Liver (tissue), 9 donors: ENCODE data around the gene UBXN6. TPM values are rescaled to one million over a fixed set of nuclear protein-coding genes. Genes with fewer than 3 reads are reported as not detected.

Experiments
- DNase-seq: peaks from one replicate; pipeline ENCODE4 v3.0.0-alpha.2; 2017; ENCODE audit warnings: low spot score
- H3K27ac ChIP-seq, 2 donors: one replicate each; pipeline ENCODE4 v1.7.0; 2013; ENCODE audit warnings: inconsistent platforms in 2 of 2, low read length in 2 of 2, control low read depth in 1 of 2, low read depth in 1 of 2, mild to moderate bottlenecking in 1 of 2
- H3K27me3 ChIP-seq, 4 donors: one replicate each; pipeline versions ENCODE4 v1.6.1 to v1.7.0; 2013; ENCODE audit warnings: low read length in 3 of 4, inconsistent platforms in 1 of 4, mild to moderate bottlenecking in 1 of 4, moderate library complexity in 1 of 4; ENCODE audit not compliant: control insufficient read depth in 4 of 4, insufficient read depth in 4 of 4
- H3K36me3 ChIP-seq, 4 donors: one replicate each; pipeline versions ENCODE4 v1.6.1 to v1.7.0; 2013; ENCODE audit warnings: low read length in 3 of 4, mild to moderate bottlenecking in 3 of 4, low read depth in 1 of 4, moderate library complexity in 1 of 4; ENCODE audit not compliant: control insufficient read depth in 4 of 4, insufficient read depth in 3 of 4
- H3K4me1 ChIP-seq, 4 donors: one replicate each; pipeline versions ENCODE4 v1.6.1 to v1.7.0; 2013; ENCODE audit warnings: low read length in 3 of 4, mild to moderate bottlenecking in 3 of 4, moderate library complexity in 1 of 4; ENCODE audit not compliant: control insufficient read depth in 4 of 4, insufficient read depth in 4 of 4
- H3K4me3 ChIP-seq, 3 donors: one replicate each; pipeline versions ENCODE4 v1.6.1 to v1.7.0; 2013; ENCODE audit warnings: low read length in 3 of 3, control low read depth in 1 of 3, low read depth in 1 of 3, mild to moderate bottlenecking in 1 of 3
- H3K9ac ChIP-seq, 2 donors: one replicate each; pipeline ENCODE4 v1.7.0; 2013; ENCODE audit warnings: low read length in 2 of 2, mild to moderate bottlenecking in 2 of 2, moderate library complexity in 2 of 2, control low read depth in 1 of 2, low read depth in 1 of 2
- H3K9me3 ChIP-seq, 4 donors: one replicate each; pipeline versions ENCODE4 v1.6.1 to v1.7.0; 2013; ENCODE audit warnings: low read length in 3 of 4; ENCODE audit not compliant: control insufficient read depth in 4 of 4
- ATF3 ChIP-seq: IDR thresholded peaks from 2 replicates; pipeline ENCODE4 v1.6.1; 2016; ENCODE audit warnings: antibody characterized with exemption
- EGR1 ChIP-seq, 2 donors: IDR thresholded peaks; 2 replicates each; pipeline ENCODE4 v1.6.1; 2016 to 2018; ENCODE audit warnings: antibody characterized with exemption in 2 of 2, low read depth in 2 of 2
- FOXA1 ChIP-seq: IDR thresholded peaks from 2 replicates; pipeline ENCODE4 v1.6.1; 2016; ENCODE audit warnings: antibody characterized with exemption
- FOXA2 ChIP-seq: IDR thresholded peaks from 2 replicates; pipeline ENCODE4 v1.6.1; 2016; ENCODE audit warnings: antibody characterized with exemption
- GABPA ChIP-seq, 2 donors: IDR thresholded peaks in 1 of 2; conservative IDR thresholded peaks in 1 of 2; 2 replicates each; pipeline ENCODE4 v1.6.1; 2016; ENCODE audit warnings: antibody characterized with exemption in 2 of 2, mild to moderate bottlenecking in 1 of 2, moderate library complexity in 1 of 2
- HNF4G ChIP-seq: IDR thresholded peaks from 2 replicates; pipeline ENCODE4 v1.6.1; 2016; ENCODE audit warnings: antibody characterized with exemption
- JUND ChIP-seq, 2 donors: IDR thresholded peaks; 2 replicates each; pipeline ENCODE4 v1.6.1; 2016; ENCODE audit warnings: antibody characterized with exemption in 2 of 2
- NR2F2 ChIP-seq: IDR thresholded peaks from 2 replicates; pipeline ENCODE4 v1.6.1; 2016; ENCODE audit warnings: antibody characterized with exemption
- RAD21 ChIP-seq, 2 donors: IDR thresholded peaks; 2 replicates each; pipeline ENCODE4 v1.6.1; 2016; ENCODE audit warnings: antibody characterized with exemption in 2 of 2, mild to moderate bottlenecking in 2 of 2
- REST ChIP-seq: IDR thresholded peaks from 2 replicates; pipeline ENCODE4 v1.6.1; 2016; ENCODE audit warnings: antibody characterized with exemption, mild to moderate bottlenecking
- RXRA ChIP-seq, 2 donors: IDR thresholded peaks; 2 replicates each; pipeline ENCODE4 v1.6.1; 2017 to 2018; ENCODE audit warnings: antibody characterized with exemption in 2 of 2, mild to moderate bottlenecking in 1 of 2
- SP1 ChIP-seq: IDR thresholded peaks from 2 replicates; pipeline ENCODE4 v1.6.1; 2018; ENCODE audit warnings: antibody characterized with exemption, mild to moderate bottlenecking
- YY1 ChIP-seq: IDR thresholded peaks from 2 replicates; pipeline ENCODE4 v1.6.1; 2016; ENCODE audit warnings: antibody characterized with exemption, mild to moderate bottlenecking
- ZBTB33 ChIP-seq: IDR thresholded peaks from 2 replicates; pipeline ENCODE4 v1.6.1; 2016; ENCODE audit warnings: antibody characterized with exemption
- WGBS: extraction: QIAGEN DNeasy Blood & Tissue Kit; methylation state at CpG from one replicate; pipeline ENCODE4 v1.1.7; 2013; 5-methylcytosine and 5-hydroxymethylcytosine counted together
- polyA plus RNA-seq, 2 donors: library from polyadenylated mRNA; stranded (reverse) in 1 of 2; unstranded in 1 of 2; fragments of 200-250 nt in 1 of 2; fragments of >200 nt in 1 of 2; fragmentation: Nextera tagmentation in 1 of 2; extraction: Ambion mirVana in 1 of 2; gene quantifications; one replicate each; pipeline versions ENCODE4 v1.2.1 to v1.2.3, GENCODE V29; 2013 to 2015
- total RNA-seq, 2 donors: library from RNA; depleted of rRNA; stranded (reverse); fragments of >200 nt; gene quantifications; one replicate each; pipeline ENCODE4 v1.2.3, GENCODE V29; 2014
- donor health status: healthy.
- donor health status: healthy.
- donor health status: healthy.
- donor health status: healthy.
- donor health status: healthy.

The UBXN6 gene
- total and polyA plus RNA-seq, 4 donors, result 33.0 to 92.3 (median 54.0) TPM

- no peaks in the 10 kb centered on the region for H3K36me3 ChIP-seq
- H3K4me1 ChIP-seq, result no peaks in the 10 kb centered on the region
- H3K27ac ChIP-seq, result no peak overlapping the region
- no peak overlapping the region for H3K9ac ChIP-seq
- no peak overlapping the region for H3K4me3 ChIP-seq
- no peaks in the 10 kb centered on the region for H3K9me3 ChIP-seq
- TF ChIP-seq HNF4G (no peak), ZBTB33 (no peak)
- no peak for DNase-seq
- WGBS, result 78% methylated on average over 8 of the region's 8 CpGs
- H3K27me3 ChIP-seq, result no peaks in the 10 kb centered on the region
These were observed 7.4 kb upstream of the UBXN6 start for GRCh38 chr19:4464815-4465581.

GRCh38 chr19:4456843-4457653, 546 bp downstream of the UBXN6 start:
- Histone ChIP-seq H3K27ac (peak overlapping the region; percentile 54 to 80), H3K27me3 (no peaks in the 10 kb centered on the region), H3K4me1 (peaks cover 10 to 24% (median 17%) of the 10 kb centered on the region in 4 donors), H3K9me3 (no peaks in the 10 kb centered on the region), H3K36me3 (peaks cover 0 to 20% (median 13%) of the 10 kb centered on the region in 4 donors), H3K4me3 (peak overlapping the region; percentile 59 to 90 (median 84)), H3K9ac (peak overlapping the region; percentile 56 to 71)
- DNase-seq, result peak; percentile 72
- 4% methylated on average over 44 of the region's 53 CpGs for WGBS
- TF ChIP-seq FOXA1 (no peak), NR2F2 (no peak), GABPA (IDR thresholded peaks at IDR 0.05 in 1 of 2, conservative IDR thresholded peaks at IDR 0.05 in 1 of 2) (no peak), ZBTB33 (no peak), ATF3 (no peak), FOXA2 (no peak), RAD21 (IDR thresholded peaks at IDR 0.05) (no peak), EGR1 (IDR thresholded peaks at IDR 0.05; ENCODE audit: low read depth in 2 of 2) (no peak), SP1 (no peak), JUND (IDR thresholded peaks at IDR 0.05) (no peak), HNF4G (no peak)

- whole genome bisulfite sequencing, result 17% methylated on average over 9 of the region's 9 CpGs
- Histone ChIP-seq H3K9me3 (no peaks in the 10 kb centered on the region), H3K27me3 (no peaks in the 10 kb centered on the region), H3K9ac (peak overlapping the region; percentile 56 to 71), H3K4me3 (peak overlapping the region; percentile 57 to 90 (median 84)), H3K27ac (peak overlapping the region; percentile 54 to 80), H3K4me1 (peaks cover 10 to 24% (median 17%) of the 10 kb centered on the region in 4 donors), H3K36me3 (peaks cover 0 to 24% (median 15%) of the 10 kb centered on the region in 4 donors)
- peak; percentile 57 for DNase-seq
- TF ChIP-seq RAD21 (IDR thresholded peaks at IDR 0.05) (no peak), ZBTB33 (no peak), SP1 (no peak), REST (no peak), FOXA2 (no peak), YY1 (no peak), RXRA (IDR thresholded peaks at IDR 0.05) (no peak), EGR1 (IDR thresholded peaks at IDR 0.05; ENCODE audit: low read depth in 2 of 2) (no peak), ATF3 (no peak)
These were observed 1.1 kb downstream of the UBXN6 start for GRCh38 chr19:4456476-4456842.
